GM18502 (cell line): ENCODE data around the gene LPP.
A peak's percentile ranks its signal among the peaks of the same experiment; 100 is the strongest.

Experiments used
- ATAC-seq: cut with Tn5 transposase; IDR thresholded peaks from one replicate; pipeline ENCODE4 v1.9.1; 2021; ENCODE audit warnings: mild to moderate bottlenecking; ENCODE audit not compliant: unreplicated experiment, poor library complexity

LPP gene

GRCh38 chr3:188482929-188483328 lies 329.0 kb downstream of the LPP start:
- ATAC-seq: no peak

- no peak for ATAC-seq
Observed at GRCh38 chr3:188486126-188486525, 332.2 kb downstream of the LPP start.

GRCh38 chr3:188486952-188487351 lies 333.0 kb downstream of the LPP start:
- ATAC-seq: no peak

DNA sequence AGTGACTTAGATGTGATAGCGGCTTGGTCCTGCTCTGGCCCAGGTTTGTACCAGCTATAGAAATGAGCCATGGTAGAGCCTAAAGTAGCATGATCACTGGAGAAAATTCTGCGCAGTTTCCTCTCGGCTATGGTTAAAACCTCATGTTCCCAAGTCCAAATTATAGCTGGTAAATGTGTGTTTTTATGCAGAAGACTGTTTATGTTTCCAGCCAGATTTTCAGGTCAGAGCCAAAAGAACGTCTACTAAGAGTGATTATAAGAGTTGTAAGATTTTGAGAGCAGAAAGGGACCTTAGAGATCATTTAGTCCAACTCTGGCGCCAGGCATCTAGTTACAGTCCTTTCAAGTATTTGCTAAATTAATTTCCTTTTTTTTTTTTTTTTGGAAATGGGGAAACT lies 333.7 kb downstream of the LPP start:
- ATAC-seq: no peak

GRCh38 chr3:188488801-188489200 lies 334.8 kb downstream of the LPP start:
- ATAC-seq: no peak

GRCh38 chr3:188489639-188490405 lies 335.9 kb downstream of the LPP start:
- peak; percentile 65 for ATAC-seq

DNA sequence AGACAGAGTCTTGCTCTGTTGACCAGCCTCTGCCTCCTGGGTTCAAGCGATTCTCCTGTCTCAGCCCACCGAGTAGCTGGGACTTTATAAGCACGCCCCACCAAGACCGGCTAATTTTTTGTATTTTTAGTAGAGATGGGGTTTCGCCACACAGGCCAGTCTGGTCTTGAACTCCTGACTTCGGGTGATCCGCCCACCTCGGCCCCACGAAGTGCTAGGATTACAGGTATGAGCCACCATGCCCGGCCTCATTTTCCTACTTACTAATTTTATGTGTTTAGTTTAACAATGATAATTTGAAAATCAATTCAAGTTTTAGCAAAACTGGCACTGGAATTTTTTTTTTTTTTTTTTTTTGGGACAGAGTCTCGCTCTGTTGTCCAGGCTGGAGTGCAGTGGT lies 336.5 kb downstream of the LPP start:
- ATAC-seq: no peak

- no peak for ATAC-seq
Observed at GRCh38 chr3:188491276-188491687, 337.3 kb downstream of the LPP start.

GRCh38 chr3:188496390-188496789 lies 342.4 kb downstream of the LPP start:
- no peak for ATAC-seq

DNA sequence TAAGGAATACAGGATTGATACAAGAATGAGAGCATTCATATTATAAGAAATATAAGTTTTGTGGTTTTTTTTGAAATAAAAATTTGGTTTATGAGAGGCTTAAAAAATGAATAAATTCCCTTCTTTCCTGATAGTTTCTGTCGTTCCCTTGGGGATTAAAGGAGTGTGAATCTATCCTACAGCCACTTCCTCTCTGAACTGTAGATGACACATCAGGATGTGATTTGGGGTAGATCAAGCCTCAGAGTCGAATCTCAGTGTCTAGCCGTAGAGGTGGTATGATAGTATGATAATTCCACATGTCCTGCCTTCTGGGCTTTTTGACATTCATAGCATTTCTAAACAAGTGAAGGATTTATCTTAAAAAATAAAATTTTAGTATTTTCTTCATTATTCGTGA lies 343.1 kb downstream of the LPP start:
- ATAC-seq: no peak

- no peak for ATAC-seq
Observed at GRCh38 chr3:188503647-188504046, 349.7 kb downstream of the LPP start.

- no peak for ATAC-seq
Observed at GRCh38 chr3:188505151-188505550, 351.2 kb downstream of the LPP start.

- ATAC-seq: no peak
Observed at GRCh38 chr3:188505911-188506310, 352.0 kb downstream of the LPP start.

GRCh38 chr3:188506446-188506845 lies 352.5 kb downstream of the LPP start:
- ATAC-seq: no peak

GRCh38 chr3:188507244-188507720 lies 353.3 kb downstream of the LPP start:
- ATAC-seq: no peak

- no peak for ATAC-seq
Observed at GRCh38 chr3:188508454-188508853, 354.5 kb downstream of the LPP start.

- no peak for ATAC-seq
Observed at GRCh38 chr3:188509316-188509715, 355.4 kb downstream of the LPP start.

DNA sequence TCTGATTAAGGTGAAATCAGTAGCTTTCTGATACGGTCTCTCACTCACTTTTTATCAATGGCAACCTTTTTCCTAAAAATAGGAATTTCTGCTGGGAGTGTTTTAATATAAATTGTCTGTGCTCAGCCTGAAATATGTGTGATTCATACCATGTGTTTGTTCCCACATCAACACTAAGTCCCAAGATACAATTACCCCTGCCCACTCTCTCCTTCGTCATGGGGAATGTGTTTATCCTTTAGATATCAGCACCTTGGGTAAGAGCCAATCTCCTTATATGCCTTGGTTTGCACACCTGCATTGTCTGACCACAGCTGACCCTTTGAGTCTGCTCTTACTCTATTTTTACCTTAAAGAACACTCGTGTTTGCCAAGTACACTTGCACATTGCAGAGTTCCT lies 356.4 kb downstream of the LPP start:
- no peak for ATAC-seq

DNA sequence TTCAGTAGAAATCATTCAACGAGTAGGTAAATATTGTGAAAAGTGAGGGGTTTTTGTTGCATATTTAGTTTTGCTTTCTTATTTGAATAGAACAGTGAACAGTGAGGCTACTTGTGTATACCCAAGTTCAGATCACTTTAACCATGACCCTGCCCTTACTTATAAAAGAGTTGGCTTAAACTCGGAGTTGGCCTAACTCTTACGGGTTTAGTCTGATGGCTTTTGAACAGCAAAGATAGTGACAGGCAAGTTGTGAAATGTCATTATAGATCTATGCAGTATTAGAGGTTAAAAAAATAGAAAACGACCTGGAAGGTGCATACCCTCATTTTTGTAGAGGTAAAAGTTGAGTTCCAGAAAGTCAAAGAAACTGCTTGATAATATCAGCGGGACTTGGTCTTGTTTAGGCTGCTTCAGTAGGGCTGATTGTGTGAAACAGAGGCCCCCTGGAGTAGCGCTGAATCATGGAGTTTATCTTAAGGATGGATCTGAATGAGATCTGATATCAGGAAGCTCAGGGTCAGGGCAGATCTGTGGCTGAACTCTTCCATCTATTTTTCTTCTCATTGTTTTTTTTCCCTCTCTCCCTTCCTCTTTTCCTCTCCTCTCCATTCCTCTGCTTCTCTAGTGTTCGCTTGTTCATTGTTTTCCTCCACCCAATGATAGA lies 359.8 kb downstream of the LPP start:
- no peak for ATAC-seq

DNA sequence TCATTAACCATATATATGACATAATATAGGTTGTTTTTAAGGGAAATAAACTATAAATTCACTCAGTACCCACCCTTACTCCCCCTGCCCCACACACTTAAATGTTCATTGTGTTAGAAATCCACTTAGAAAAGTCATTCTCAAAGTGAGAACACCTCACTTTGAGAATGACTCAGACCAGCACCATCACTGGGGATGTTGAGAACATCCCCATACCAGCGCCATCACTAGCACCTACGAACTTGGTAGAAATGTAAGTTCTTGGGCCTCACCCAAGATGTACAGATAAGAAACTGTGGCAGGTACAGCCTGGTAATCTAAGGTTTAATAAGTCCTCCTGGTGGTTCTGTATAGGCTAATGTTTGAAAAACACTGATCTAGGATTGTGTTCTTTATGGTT lies 362.6 kb downstream of the LPP start:
- no peak for ATAC-seq

- ATAC-seq: no peak
Observed at GRCh38 chr3:188518416-188518815, 364.5 kb downstream of the LPP start.
